Thyroid gland (tissue), 4 donors: ENCODE results near the gene DNHD1.

Experiments
- CTCF ChIP-seq, 6 experiments: fragments of 200-600 bp in 3 of 6; fragments of 450-650 bp in 3 of 6; sonication (generic) in 3 of 6; IDR thresholded peaks; one replicate each; pipeline ENCODE4 v1.5.1; 2016 to 2019; ENCODE audit warnings: antibody characterized with exemption in 6 of 6, mild to moderate bottlenecking in 2 of 6, inconsistent platforms in 1 of 6, moderate library complexity in 1 of 6
- POLR2A ChIP-seq, 2 donors: fragments of 450-650 bp; IDR thresholded peaks; one replicate each; pipeline ENCODE4 v1.6.1; 2017; ENCODE audit warnings: antibody characterized with exemption in 2 of 2, mild to moderate bottlenecking in 2 of 2, moderate library complexity in 1 of 2

GRCh38 chr11:6469599-6469998 is 27.5 kb upstream of the DNHD1 start:
- TF ChIP-seq POLR2A (IDR thresholded peaks at IDR 0.05) (no peak), CTCF (IDR thresholded peaks at IDR 0.05) (no peak)
